ES-I3 (cell line): ENCODE measurements around the gene ETFA.

ENCODE experiments used
- H3K36me3 ChIP-seq: 2 replicates; pipeline ENCODE4 v1.6.1; 2013; ENCODE audit warnings: mild to moderate bottlenecking, low read length, control low read depth, moderate library complexity; ENCODE audit not compliant: insufficient read depth
- H3K4me1 ChIP-seq: 2 replicates; pipeline ENCODE4 v1.6.1; 2013; ENCODE audit warnings: mild to moderate bottlenecking, control low read depth, low read length; ENCODE audit not compliant: insufficient read depth
- H3K9ac ChIP-seq: 2 replicates; pipeline ENCODE4 v1.6.1; 2013; ENCODE audit warnings: low read depth, mild to moderate bottlenecking, low read length, moderate library complexity
- H3K9me3 ChIP-seq: 2 replicates; pipeline ENCODE4 v1.6.1; 2013; ENCODE audit warnings: mild to moderate bottlenecking, low read length, moderate library complexity; ENCODE audit not compliant: control insufficient read depth, insufficient read depth

The ETFA gene

DNA sequence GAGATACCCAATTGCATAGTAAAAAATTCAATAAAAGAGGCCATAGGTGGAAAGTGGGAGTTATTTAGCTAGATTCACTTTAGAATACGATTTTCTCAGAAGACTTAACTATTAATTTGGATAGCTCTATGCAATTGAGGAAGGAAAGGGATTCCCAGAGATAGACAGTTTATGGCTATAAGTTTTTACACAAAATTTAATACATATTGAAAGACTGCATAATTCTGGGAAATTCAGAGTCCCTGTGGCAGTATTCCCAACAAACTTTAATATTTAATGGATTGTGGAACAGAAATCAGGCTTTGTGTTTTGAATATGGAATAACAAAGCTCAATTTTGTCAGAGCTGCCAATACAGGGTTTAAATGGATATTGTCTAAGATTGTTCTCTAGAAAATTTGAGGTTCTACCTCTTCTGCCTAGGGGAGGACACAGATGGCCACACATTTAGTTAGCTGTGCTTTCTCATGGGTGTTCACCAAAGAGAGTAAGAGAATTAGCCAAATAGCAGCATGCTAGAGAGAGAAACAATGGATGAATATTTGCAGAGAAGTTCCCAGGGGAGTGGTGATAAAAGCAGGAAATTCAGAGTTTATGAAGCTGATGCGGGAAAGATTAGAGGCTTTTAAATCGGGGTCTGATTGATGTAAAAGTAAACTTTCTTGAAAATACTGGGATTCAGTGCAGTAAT lies 33.8 kb upstream of the ETFA start:
- Histone ChIP-seq H3K9me3 (no peaks in the 10 kb centered on the region), H3K9ac (no peak overlapping the region; the same call in 1 of the 2 replicates), H3K4me1 (peaks cover 12% of the 10 kb centered on the region; the same call in 1 of the 2 replicates), H3K36me3 (no peaks in the 10 kb centered on the region)

DNA sequence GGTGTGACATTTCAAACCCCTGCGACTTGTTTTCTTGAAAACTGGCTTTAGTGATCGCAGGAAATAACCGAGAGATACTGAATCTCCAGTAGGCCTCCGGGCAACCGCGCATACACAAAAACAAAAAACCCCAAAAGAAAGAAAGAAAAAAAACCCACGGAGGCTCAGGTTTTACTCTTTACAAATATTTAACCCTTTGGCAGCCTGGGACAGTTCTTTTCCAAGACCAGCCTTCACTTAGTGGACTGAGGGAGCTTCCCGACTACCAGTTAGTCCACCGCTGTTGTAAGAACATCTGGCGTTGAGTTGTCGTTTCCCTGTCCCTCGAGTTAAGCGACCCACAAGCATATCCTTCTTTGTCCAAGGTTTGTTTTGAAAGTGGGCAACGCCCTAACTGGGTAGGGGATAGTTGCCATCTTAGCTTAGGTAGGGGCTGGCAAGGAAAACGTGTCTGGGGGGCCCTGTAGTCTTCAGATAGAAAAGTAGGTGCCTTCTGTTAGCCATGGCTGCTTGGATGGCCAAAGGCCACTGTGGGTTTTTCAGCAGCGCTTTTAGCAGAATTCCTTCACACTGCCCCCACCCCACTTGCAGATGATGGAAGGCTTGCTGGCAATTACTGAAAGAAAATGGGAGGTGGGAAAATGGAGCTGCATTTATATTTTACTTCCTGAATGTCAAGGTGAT lies 32.2 kb upstream of the ETFA start:
- H3K36me3 ChIP-seq = no peaks in the 10 kb centered on the region
- H3K9ac ChIP-seq = 0 out of 2 replicates have a peak overlapping the region, but pooled peaks have one; percentile 3
- H3K9me3 ChIP-seq = no peaks in the 10 kb centered on the region
- H3K4me1 ChIP-seq = peaks cover 14% of the 10 kb centered on the region; the same call in 1 of the 2 replicates

DNA sequence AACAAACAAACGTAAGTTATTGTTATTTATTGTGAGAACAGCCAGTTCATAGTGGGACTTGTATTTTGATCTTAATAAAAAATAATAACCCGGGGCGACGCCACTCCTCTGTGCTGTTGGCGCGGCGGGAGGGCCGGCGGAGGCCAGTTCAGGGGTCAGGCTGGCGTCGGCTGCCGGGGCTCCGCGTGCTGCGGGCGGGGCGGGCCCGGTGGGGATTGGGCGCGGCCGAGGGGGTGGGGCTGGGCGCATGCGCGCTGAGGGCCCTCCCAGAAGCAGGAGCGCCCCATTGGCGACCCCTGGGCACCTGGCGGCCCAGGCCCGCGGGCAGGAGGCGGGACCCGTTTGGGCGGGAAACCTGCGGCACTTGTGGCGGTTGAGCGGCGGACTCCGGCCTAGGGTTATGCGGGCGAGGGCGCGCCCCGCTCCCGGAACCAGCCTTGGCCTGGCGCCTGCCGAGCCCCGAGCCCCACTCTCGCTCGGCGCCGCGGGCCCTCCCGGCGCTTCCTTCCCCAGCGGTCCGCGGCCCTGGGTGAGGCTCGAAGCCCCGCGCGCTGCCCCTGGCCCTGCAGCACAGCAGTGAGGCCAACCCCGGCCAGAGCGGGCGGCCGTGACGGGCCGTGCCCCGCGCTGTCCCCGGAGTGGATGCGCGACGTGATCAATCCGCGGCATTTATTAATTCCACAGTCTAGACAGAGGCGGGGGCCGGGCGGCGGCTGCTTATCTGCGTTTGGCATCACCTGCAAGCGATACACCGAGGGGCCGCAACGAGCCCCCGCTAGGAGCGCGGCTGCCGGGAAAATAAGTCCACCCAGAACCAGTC lies 31.3 kb upstream of the ETFA start:
- H3K36me3 ChIP-seq = no peaks in the 10 kb centered on the region

DNA sequence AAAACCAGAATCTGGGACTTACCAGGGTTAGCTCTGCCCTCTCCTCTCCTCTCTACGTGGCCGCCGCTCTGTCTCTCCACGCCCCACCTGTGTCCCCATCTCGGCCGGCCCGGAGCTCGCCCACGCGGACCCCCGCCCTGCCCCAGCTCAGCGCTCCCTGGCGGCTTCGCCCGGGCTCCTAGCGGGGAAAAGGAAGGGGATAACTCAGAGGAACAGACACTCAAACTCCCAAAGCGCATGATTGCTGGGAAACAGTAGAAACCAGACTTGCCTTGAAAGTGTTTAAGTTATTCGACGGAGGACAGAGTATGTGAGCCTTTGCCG lies 30.8 kb upstream of the ETFA start:
- H3K36me3 ChIP-seq = no peaks in the 10 kb centered on the region
- peaks cover 14% of the 10 kb centered on the region; the same call in 1 of the 2 replicates for H3K4me1 ChIP-seq
- no peaks in the 10 kb centered on the region for H3K9me3 ChIP-seq
- H3K9ac ChIP-seq = peak overlapping the region; percentile 5; the same call in 1 of the 2 replicates

More for the DNA sequence above, 31.3 kb upstream of the ETFA start:
- Histone ChIP-seq H3K9ac (peak overlapping the region; percentile 26; the same call in 1 of the 2 replicates), H3K4me1 (peaks cover 14% of the 10 kb centered on the region; the same call in 1 of the 2 replicates), H3K9me3 (no peaks in the 10 kb centered on the region)

DNA sequence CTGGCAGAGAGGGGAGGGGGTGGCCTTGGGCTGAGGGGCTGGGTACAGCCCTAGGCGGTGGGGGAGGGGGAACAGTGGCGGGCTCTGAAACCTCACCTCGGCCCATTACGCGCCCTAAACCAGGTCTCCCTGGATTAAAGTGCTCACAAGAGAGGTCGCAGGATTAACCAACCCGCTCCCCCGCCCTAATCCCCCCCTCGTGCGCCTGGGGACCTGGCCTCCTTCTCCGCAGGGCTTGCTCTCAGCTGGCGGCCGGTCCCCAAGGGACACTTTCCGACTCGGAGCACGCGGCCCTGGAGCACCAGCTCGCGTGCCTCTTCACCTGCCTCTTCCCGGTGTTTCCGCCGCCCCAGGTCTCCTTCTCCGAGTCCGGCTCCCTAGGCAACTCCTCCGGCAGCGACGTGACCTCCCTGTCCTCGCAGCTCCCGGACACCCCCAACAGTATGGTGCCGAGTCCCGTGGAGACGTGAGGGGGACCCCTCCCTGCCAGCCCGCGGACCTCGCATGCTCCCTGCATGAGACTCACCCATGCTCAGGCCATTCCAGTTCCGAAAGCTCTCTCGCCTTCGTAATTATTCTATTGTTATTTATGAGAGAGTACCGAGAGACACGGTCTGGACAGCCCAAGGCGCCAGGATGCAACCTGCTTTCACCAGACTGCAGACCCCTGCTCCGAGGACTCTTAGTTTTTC lies 30.2 kb upstream of the ETFA start:
- Histone ChIP-seq H3K4me1 (peaks cover 14% of the 10 kb centered on the region; the same call in 1 of the 2 replicates), H3K9ac (peak overlapping the region; percentile 49; the same call in 1 of the 2 replicates), H3K36me3 (no peaks in the 10 kb centered on the region), H3K9me3 (no peaks in the 10 kb centered on the region)

DNA sequence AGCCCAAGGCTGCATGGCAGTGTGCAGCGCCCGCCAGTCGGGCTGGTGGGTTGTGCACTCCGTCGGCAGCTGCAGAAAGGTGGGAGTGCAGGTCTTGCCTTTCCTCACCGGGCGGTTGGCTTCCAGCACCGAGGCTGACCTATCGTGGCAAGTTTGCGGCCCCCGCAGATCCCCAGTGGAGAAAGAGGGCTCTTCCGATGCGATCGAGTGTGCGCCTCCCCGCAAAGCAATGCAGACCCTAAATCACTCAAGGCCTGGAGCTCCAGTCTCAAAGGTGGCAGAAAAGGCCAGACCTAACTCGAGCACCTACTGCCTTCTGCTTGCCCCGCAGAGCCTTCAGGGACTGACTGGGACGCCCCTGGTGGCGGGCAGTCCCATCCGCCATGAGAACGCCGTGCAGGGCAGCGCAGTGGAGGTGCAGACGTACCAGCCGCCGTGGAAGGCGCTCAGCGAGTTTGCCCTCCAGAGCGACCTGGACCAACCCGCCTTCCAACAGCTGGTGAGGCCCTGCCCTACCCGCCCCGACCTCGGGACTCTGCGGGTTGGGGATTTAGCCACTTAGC lies 29.6 kb upstream of the ETFA start:
- peak overlapping the region; percentile 49 for H3K9ac ChIP-seq

DNA sequence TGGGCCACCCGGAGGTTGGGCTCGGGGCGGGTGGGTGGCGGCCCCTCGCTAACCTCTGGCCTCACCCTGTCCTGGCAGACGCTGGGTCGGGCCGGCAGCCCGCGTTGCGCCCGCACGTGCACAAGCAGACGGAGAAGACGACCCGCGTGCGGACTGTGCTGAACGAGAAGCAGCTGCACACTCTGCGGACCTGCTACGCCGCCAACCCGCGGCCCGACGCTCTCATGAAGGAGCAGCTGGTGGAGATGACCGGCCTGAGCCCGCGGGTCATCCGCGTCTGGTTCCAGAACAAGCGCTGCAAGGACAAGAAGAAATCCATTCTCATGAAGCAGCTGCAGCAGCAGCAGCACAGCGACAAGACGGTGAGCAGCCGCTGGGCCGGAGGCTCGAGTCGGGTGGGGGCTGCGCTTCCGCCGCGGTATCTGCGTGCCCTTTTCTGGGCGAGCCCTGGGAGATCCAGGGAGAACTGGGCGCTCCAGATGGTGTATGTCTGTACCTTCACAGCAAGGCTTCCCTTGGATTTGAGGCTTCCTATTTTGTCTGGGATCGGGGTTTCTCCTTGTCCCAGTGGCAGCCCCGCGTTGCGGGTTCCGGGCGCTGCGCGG lies 29.0 kb upstream of the ETFA start:
- H3K36me3 ChIP-seq = no peaks in the 10 kb centered on the region
- H3K9ac ChIP-seq = peak overlapping the region; percentile 49
- H3K4me1 ChIP-seq = peaks cover 12% of the 10 kb centered on the region; the same call in 1 of the 2 replicates
- no peaks in the 10 kb centered on the region for H3K9me3 ChIP-seq

More for the DNA sequence above, 29.6 kb upstream of the ETFA start:
- no peaks in the 10 kb centered on the region for H3K9me3 ChIP-seq
- H3K4me1 ChIP-seq = peaks cover 14% of the 10 kb centered on the region; the same call in 1 of the 2 replicates
- H3K36me3 ChIP-seq = no peaks in the 10 kb centered on the region

DNA sequence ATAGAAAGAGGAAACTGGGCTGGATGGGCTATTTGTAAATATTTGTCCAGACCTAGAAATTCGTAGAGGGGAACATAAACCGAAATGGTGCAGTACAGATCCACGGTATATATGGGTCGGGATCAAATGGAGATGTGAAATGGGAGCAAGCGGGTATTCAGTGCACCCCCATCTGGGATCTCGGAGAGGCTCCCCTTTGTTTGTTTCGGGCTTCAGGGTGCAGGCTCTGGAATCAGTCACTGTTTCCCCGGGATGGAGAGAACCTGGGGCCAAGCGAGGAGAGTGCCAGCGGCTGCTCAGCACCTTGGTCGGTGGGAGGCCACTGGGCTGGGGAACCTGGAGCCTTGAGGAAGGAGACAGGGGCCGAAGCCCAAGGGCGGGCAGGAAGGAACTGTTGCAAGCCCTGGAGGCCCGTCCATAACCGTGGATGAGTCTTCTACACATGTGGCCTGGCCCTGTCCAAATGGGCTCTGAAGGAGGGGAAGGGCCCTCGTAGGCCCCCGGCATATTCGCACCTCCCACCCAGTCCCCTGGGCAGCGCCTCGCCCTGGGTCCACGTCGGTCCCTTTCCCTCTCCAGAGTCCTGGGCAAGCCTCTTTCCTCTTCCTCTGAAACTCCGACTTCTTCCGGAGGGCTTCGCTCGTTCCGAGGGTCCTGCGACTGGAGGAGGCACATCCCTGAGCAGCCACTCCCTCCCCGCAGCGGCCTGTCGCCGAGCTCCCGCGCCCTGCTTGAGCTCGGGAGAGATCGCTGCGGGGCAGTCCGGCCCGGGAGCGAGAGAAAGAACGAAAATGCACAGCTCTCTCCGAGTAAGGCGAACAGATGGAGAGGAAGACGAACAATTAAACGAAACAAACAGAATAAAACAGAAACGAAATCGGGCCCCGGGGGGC lies 28.3 kb upstream of the ETFA start:
- Histone ChIP-seq H3K4me1 (peaks cover 9% of the 10 kb centered on the region; the same call in 1 of the 2 replicates), H3K9ac (peak overlapping the region; percentile 49), H3K9me3 (no peaks in the 10 kb centered on the region), H3K36me3 (no peaks in the 10 kb centered on the region)

DNA sequence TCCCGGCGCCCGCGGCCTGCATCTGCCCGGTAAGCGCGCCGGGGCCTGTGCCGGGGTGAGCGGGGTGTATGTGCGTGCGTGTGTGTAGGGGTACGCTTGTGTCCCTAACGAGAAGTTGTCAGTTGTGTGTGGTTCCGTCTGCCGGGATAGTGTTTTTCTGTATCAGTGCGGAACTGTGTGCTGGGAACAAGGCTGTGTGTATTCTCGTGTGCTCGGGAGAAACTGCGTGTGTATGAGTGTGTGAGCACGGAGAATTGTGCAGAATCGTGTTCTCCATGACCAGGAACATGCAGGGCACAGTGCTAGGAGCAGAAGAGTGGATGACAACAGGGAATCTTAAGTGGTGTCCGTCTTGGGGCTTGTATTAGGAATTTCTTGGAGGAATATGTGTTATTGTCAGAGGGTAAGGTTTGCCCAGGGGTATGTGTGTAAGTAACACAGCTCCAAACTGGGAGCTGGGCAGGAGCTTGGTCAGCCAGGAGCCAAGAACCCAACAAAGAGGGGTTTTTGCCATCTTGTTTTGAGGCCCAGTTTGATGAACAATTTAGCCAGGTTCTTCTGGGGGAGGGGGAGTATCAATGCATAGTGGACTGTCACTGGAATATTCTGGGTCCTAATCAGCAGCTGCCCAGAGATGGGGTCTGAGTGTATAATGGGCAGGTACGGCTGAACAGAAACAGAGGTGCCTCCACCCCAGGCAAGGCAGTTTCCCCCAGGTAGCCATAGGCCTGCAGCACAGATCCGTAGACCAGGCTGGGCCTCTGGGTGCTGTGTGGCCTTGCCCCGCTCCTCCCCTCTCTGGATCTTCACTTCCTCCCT lies 27.4 kb upstream of the ETFA start:
- Histone ChIP-seq H3K9me3 (no peaks in the 10 kb centered on the region), H3K36me3 (no peaks in the 10 kb centered on the region), H3K9ac (peak overlapping the region; percentile 49; the same call in 1 of the 2 replicates), H3K4me1 (peaks cover 9% of the 10 kb centered on the region; the same call in 1 of the 2 replicates)

DNA sequence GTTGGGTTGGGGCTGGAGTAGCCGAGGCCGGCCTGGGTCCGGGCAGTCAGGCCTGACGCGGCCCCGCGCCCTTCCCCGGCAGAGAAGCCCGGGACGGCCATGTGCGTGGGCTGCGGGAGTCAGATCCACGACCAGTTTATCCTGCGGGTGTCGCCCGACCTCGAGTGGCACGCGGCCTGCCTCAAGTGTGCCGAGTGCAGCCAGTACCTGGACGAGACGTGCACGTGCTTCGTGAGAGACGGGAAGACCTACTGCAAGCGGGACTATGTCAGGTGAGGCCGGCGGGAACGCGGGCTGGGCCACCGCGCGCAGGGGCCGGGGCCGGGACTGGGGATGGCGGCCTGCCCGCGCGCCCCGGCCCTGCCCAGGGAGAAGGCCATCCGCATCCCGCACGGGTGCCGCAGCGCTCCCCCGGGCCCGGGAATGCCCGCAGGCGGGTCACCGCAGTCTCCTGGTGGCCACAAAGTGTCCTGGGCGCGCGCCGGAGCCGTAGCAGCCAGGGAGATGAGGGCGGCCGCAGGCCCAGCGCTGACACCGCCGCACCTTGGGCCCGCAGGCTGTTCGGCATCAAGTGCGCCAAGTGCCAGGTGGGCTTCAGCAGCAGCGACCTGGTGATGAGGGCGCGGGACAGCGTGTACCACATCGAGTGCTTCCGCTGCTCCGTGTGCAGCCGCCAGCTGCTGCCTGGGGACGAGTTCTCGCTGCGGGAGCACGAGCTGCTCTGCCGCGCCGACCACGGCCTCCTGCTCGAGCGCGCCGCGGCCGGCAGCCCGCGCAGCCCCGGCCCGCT lies 26.6 kb upstream of the ETFA start:
- Histone ChIP-seq H3K9me3 (no peaks in the 10 kb centered on the region), H3K9ac (peak overlapping the region; percentile 30; the same call in 1 of the 2 replicates), H3K36me3 (no peaks in the 10 kb centered on the region), H3K4me1 (peaks cover 9% of the 10 kb centered on the region; the same call in 1 of the 2 replicates)

DNA sequence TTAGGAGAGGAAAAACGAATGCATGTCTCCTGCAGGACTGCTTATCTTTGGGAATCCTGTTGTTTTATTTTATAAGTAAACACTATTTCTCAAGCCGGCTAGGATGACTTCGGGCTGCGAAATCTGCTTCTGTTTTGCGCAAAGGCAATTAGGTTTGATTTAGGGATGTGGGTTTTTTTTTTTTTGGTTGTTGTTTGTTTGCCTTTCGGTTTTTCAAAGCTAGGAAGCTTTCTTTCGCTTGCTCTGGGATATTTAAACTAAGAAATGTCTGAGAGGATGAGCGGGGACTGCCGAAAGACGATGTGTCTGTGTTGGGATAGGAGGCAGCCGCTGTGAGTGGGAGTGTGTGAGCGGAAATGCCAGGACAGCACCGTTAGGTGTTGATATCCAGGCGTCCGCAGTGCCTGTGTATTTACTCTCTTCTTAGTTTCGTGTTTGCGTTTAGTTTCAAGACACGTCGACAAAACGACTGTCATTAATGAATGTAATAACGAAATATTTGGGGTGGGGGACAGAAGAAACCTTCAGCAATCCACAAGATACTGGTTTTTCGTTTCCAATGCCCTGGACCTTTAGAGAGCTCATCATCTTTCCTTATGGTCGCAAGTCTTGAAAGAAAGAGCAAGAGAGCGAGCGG lies 25.9 kb upstream of the ETFA start:
- H3K36me3 ChIP-seq = no peaks in the 10 kb centered on the region
- no peaks in the 10 kb centered on the region for H3K9me3 ChIP-seq
- H3K4me1 ChIP-seq = peaks cover 9% of the 10 kb centered on the region; the same call in 1 of the 2 replicates
- peak overlapping the region; percentile 30; the same call in 1 of the 2 replicates for H3K9ac ChIP-seq
